GM12891 (cell line): ENCODE results near the gene CLTCL1.

ENCODE experiments used
- POLR2A ChIP-seq: IDR thresholded peaks from 2 replicates; pipeline ENCODE4 v1.6.1; 2011; ENCODE audit warnings: low read depth, low read length, control low read depth
- POLR2AphosphoS5 ChIP-seq: IDR thresholded peaks from 2 replicates; pipeline ENCODE4 v1.6.1; 2011; ENCODE audit warnings: low read depth, low read length, control low read depth
- POU2F2 ChIP-seq: IDR thresholded peaks from 2 replicates; pipeline ENCODE4 v1.6.1; 2011; ENCODE audit warnings: low read depth, mild to moderate bottlenecking, control low read depth, low read length, moderate library complexity
- SPI1 ChIP-seq: IDR thresholded peaks from 2 replicates; pipeline ENCODE4 v1.6.1; 2011; ENCODE audit warnings: low read depth, low read length, control low read depth
- TAF1 ChIP-seq: IDR thresholded peaks from 2 replicates; pipeline ENCODE4 v1.6.1; 2011; ENCODE audit warnings: low read depth, low read length, control low read depth

DNA sequence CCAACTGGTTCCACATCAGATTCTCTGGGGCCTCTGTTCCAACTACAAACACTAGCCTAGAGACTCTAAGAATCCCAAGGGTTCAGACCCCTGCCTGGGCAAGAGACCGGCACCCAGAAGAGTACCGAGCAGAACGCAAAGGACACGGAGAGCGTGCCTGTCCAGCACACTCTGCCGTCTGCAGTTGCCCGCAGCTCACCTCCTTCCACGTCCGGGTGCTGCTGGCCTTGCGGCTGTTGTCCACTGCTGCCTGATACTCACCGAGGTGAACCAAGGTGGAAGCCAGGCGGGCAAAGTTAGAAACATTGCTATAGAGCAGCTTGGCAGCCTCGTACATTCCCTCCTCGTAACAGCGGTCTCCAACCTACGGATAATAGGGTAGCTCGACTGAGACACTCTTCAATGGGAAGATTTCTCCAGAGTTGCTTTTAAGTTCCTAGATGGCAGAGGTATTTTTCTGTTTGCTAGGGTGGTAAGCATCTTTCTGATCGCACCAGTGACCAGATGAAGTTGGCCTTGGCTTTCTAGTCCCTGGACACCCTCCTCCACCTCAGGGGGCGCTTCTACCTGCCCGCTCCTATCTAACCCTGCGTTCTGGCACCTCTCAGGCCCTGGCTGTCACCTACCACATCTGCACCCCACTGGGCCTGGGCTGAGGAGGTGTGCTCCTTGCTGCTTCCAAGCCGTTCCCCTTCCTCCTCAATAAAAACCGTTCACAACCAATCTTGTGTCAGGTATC is 90.2 kb downstream of the CLTCL1 start:
- TF ChIP-seq POLR2A (no peak), POLR2AphosphoS5 (no peak), TAF1 (no peak), SPI1 (no peak), POU2F2 (no peak)
